Neural progenitor cell (in vitro differentiated cells): ENCODE measurements around the gene GRIK5. TPM values are rescaled to one million over a fixed set of nuclear protein-coding genes. Genes with fewer than 3 reads are reported as not detected.

Experiments
- DNase-seq: peaks from one replicate; pipeline ENCODE4 v3.0.0-alpha.2; 2016; ENCODE audit warnings: low spot score
- H2AFZ ChIP-seq: fragments of 200-600 bp; sonication (generic); replicated peaks from 2 replicates; pipeline ENCODE4 v1.6.1; 2016; ENCODE audit warnings: antibody characterized with exemption
- H3F3A ChIP-seq: fragments of 200-600 bp; sonication (generic); 2 replicates; pipeline ENCODE4 v1.6.1; 2016; ENCODE audit warnings: antibody characterized with exemption, low read depth
- H3K27ac ChIP-seq: fragments of 200-600 bp; sonication (generic); 2 replicates; pipeline ENCODE4 v1.5.1; 2016; ENCODE audit warnings: mild to moderate bottlenecking
- H3K27me3 ChIP-seq: fragments of 200-600 bp; sonication (generic); 2 replicates; pipeline ENCODE4 v1.6.1; 2016; ENCODE audit warnings: mild to moderate bottlenecking, moderate library complexity
- H3K36me3 ChIP-seq: fragments of 200-600 bp; sonication (generic); 2 replicates; pipeline ENCODE4 v1.5.1; 2016
- H3K4me1 ChIP-seq: fragments of 200-600 bp; sonication (generic); 2 replicates; pipeline ENCODE4 v1.6.1; 2016; ENCODE audit warnings: mixed run types
- H3K4me2 ChIP-seq: fragments of 200-600 bp; sonication (generic); 2 replicates; pipeline ENCODE4 v1.6.1; 2016
- H3K4me3 ChIP-seq: fragments of 200-600 bp; sonication (generic); 2 replicates; pipeline ENCODE4 v1.5.1; 2016
- H3K79me2 ChIP-seq: fragments of 200-600 bp; sonication (generic); 2 replicates; pipeline ENCODE4 v1.6.1; 2016; ENCODE audit warnings: low read depth
- H3K9ac ChIP-seq: fragments of 200-600 bp; sonication (generic); 2 replicates; pipeline ENCODE4 v1.6.1; 2016
- H3K9me3 ChIP-seq: fragments of 200-600 bp; sonication (generic); 2 replicates; pipeline ENCODE4 v1.5.1; 2016; ENCODE audit warnings: low read depth
- H4K20me1 ChIP-seq: fragments of 200-600 bp; sonication (generic); 2 replicates; pipeline ENCODE4 v1.6.1; 2016; ENCODE audit warnings: low read depth
- H3K27ac Mint-ChIP-seq: 3 replicates; pipeline ENCODE4 v1.8.0; 2021; ENCODE audit warnings: mixed read lengths
- H3K27me3 Mint-ChIP-seq: 2 replicates; pipeline ENCODE4 v1.8.0; 2022; ENCODE audit warnings: low read depth, mild to moderate bottlenecking, inconsistent platforms, moderate library complexity, mixed read lengths; ENCODE audit not compliant: insufficient read depth
- H3K36me3 Mint-ChIP-seq: 3 replicates; pipeline ENCODE4 v1.8.0; 2021; ENCODE audit warnings: mixed read lengths
- H3K4me1 Mint-ChIP-seq: 3 replicates; pipeline ENCODE4 v1.8.0; 2021; ENCODE audit warnings: mixed read lengths
- H3K4me3 Mint-ChIP-seq: 3 replicates; pipeline ENCODE4 v1.8.0; 2021; ENCODE audit warnings: mild to moderate bottlenecking, moderate library complexity, mixed read lengths
- H3K9me3 Mint-ChIP-seq: 3 replicates; pipeline ENCODE4 v1.8.0; 2020; ENCODE audit warnings: mixed read lengths
- EZH2 ChIP-seq: fragments of 200-600 bp; sonication (generic); IDR thresholded peaks from 2 replicates; pipeline ENCODE4 v1.6.1; 2017; ENCODE audit warnings: antibody characterized with exemption, mild to moderate bottlenecking, moderate library complexity
- EZH2phosphoT487 ChIP-seq: fragments of 200-600 bp; sonication (generic); IDR thresholded peaks from 2 replicates; pipeline ENCODE4 v1.6.1; 2017; ENCODE audit warnings: antibody characterized with exemption
- total RNA-seq: library from RNA; depleted of rRNA; stranded (reverse); fragments of >200 nt; gene quantifications from 2 replicates; pipeline ENCODE4 v1.2.3, GENCODE V29; 2015; ENCODE audit warnings: low replicate concordance
- TF ChIP-seq, protein P1 (sequence below): fragments of 200-600 bp; sonication (generic); IDR thresholded peaks from 2 replicates; pipeline ENCODE4 v1.5.1; 2017; ENCODE audit warnings: antibody characterized with exemption, mild to moderate bottlenecking

GRIK5 gene
- total RNA-seq, 1 donor from 2014 or later = 5.8 TPM

GRCh38 chr19:42075616-42076379 is 5.8 kb upstream of the GRIK5 start, which contains the start of gene ZNF574:
Gene ZNF574 (plus strand): TSS chr19:42076166. CDS start chr19:42078607, 2,441 bp downstream.
- Mint-ChIP-seq H3K9me3 (no peaks in the 10 kb centered on the region), H3K27me3 (peaks cover 5% of the 10 kb centered on the region), H3K4me1 (peaks cover 39% of the 10 kb centered on the region), H3K36me3 (peaks cover 16% of the 10 kb centered on the region), H3K27ac (peak within 1 kb of the TSS; percentile 98), H3K4me3 (peak within 1 kb of the TSS; percentile 99)
- H3K27me3 ChIP-seq = no peaks in the 10 kb centered on the region
- peak within 1 kb of the TSS; percentile 76 for H3K4me3 ChIP-seq
- H3K4me1 ChIP-seq = peaks cover 12% of the 10 kb centered on the region
- DNase-seq = peak; percentile 100
- peak within 1 kb of the TSS; percentile 96 for H3K4me2 ChIP-seq
- peaks cover 9% of the 10 kb centered on the region for H3F3A ChIP-seq
- TF ChIP-seq EZH2 = no peak
- TF ChIP-seq, protein P1, sequence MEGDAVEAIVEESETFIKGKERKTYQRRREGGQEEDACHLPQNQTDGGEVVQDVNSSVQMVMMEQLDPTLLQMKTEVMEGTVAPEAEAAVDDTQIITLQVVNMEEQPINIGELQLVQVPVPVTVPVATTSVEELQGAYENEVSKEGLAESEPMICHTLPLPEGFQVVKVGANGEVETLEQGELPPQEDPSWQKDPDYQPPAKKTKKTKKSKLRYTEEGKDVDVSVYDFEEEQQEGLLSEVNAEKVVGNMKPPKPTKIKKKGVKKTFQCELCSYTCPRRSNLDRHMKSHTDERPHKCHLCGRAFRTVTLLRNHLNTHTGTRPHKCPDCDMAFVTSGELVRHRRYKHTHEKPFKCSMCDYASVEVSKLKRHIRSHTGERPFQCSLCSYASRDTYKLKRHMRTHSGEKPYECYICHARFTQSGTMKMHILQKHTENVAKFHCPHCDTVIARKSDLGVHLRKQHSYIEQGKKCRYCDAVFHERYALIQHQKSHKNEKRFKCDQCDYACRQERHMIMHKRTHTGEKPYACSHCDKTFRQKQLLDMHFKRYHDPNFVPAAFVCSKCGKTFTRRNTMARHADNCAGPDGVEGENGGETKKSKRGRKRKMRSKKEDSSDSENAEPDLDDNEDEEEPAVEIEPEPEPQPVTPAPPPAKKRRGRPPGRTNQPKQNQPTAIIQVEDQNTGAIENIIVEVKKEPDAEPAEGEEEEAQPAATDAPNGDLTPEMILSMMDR = no peak
- no peak for TF ChIP-seq EZH2phosphoT487
- peak within 1 kb of the TSS; percentile 93 for H2AFZ ChIP-seq
- H3K9me3 ChIP-seq = no peaks in the 10 kb centered on the region
- H4K20me1 ChIP-seq = peaks cover 44% of the 10 kb centered on the region
- H3K79me2 ChIP-seq = peaks cover 50% of the 10 kb centered on the region
- H3K9ac ChIP-seq = peak within 1 kb of the TSS; percentile 91
- H3K36me3 ChIP-seq = no peaks in the 10 kb centered on the region
- H3K27ac ChIP-seq = peak within 1 kb of the TSS; percentile 90

DNA sequence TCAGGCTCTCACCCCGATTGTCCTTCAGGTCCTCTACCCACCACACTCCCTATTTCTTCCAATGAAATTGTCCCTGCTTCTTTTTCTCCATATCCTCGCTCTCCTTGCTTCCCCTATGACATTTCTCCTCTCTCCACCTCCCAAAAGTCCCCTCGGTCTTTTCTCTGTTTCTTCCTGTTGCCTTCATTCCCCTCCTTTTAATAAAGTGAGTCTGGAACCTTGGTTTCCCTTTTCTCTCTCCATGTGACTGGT is 5.3 kb upstream of the GRIK5 start:
- H3K4me2 ChIP-seq = peak overlapping the region; percentile 87
- Mint-ChIP-seq H3K9me3 (no peaks in the 10 kb centered on the region), H3K27me3 (peaks cover 5% of the 10 kb centered on the region), H3K36me3 (peaks cover 16% of the 10 kb centered on the region), H3K4me3 (peak overlapping the region; percentile 99), H3K4me1 (peaks cover 44% of the 10 kb centered on the region), H3K27ac (peak overlapping the region; percentile 98)
- H3F3A ChIP-seq = peaks cover 10% of the 10 kb centered on the region
- no peaks in the 10 kb centered on the region for H3K27me3 ChIP-seq
- peaks cover 51% of the 10 kb centered on the region for H3K79me2 ChIP-seq
- H2AFZ ChIP-seq = peak overlapping the region; percentile 93
- peaks cover 17% of the 10 kb centered on the region for H3K4me1 ChIP-seq
- H3K9ac ChIP-seq = peak overlapping the region; percentile 91
- H3K4me3 ChIP-seq = peak overlapping the region; percentile 60
- H3K36me3 ChIP-seq = no peaks in the 10 kb centered on the region
- peaks cover 38% of the 10 kb centered on the region for H4K20me1 ChIP-seq
- peak overlapping the region; percentile 90 for H3K27ac ChIP-seq
- TF ChIP-seq, protein P1 = no peak
- TF ChIP-seq EZH2 (no peak), EZH2phosphoT487 (no peak)
- DNase-seq = no peak
- H3K9me3 ChIP-seq = no peaks in the 10 kb centered on the region

DNA sequence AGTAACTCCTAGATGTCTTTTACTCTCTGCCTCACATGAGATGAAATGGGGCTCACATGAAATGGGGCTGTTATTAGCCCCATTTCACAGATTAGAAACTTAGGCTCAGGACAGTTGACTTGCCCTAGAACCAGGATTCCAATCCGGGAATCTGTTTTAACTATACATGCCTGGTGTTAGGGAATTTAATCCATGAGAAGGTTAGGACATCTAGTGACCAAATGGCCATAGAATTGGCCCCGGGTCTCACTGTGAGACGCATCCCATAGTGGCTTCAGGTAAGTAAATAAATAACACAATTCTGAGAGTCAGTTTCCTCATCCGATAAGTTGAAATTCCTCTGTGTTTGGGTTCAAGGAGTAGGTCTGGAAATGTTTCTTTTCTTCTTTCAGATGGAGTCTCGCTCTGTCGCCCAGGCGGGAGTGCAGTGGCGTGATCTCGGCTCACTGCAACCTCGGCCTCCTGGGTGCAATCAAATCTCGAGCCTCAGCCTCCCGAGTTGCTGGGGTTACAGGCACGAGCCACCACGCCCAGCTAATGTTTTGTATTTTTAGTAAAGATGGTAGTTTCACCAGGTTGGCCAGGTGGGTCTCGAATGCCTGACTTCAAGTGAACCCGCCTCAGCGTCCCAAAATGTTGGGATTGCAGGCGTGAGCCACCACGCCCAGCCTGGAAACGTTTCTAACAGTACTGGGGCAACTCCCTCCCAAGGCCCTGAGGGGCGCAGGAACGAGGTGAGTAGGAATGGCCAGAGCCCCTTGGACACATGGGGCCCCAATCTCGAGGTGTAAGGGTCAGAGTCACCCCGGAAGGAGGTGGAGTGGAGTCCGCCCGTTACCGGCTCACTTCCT is 4.7 kb upstream of the GRIK5 start:
- H3K9me3 Mint-ChIP-seq = no peaks in the 10 kb centered on the region
- Histone ChIP-seq H2AFZ (peak overlapping the region; percentile 93), H3K27me3 (no peaks in the 10 kb centered on the region), H3K27ac (peak overlapping the region; percentile 90), H3K4me1 (peaks cover 21% of the 10 kb centered on the region), H3F3A (peaks cover 10% of the 10 kb centered on the region), H3K4me2 (peak overlapping the region; percentile 87), H4K20me1 (peaks cover 33% of the 10 kb centered on the region), H3K9ac (peak overlapping the region; percentile 91), H3K79me2 (peaks cover 53% of the 10 kb centered on the region), H3K4me3 (peak overlapping the region; percentile 60), H3K36me3 (no peaks in the 10 kb centered on the region), H3K9me3 (no peaks in the 10 kb centered on the region)
- TF ChIP-seq EZH2phosphoT487 (no peak), EZH2 (no peak)
- TF ChIP-seq, protein P1 = no peak
- peak overlapping the region; percentile 99 for H3K4me3 Mint-ChIP-seq
- peaks cover 5% of the 10 kb centered on the region for H3K27me3 Mint-ChIP-seq
- peak overlapping the region; percentile 98 for H3K27ac Mint-ChIP-seq
- no peak for DNase-seq
- peaks cover 16% of the 10 kb centered on the region for H3K36me3 Mint-ChIP-seq
- peaks cover 45% of the 10 kb centered on the region for H3K4me1 Mint-ChIP-seq
